Measurements from ENCODE around the gene VAV2.

Gene VAV2

GRCh38 chr9:133848471-133849109, 143.5 kb downstream of the VAV2 start:
- no peak for DNase-seq

- no peak for DNase-seq
Measured at GRCh38 chr9:133846483-133847090, 145.5 kb downstream of the VAV2 start.

- peak; percentile 23 for DNase-seq
Measured at GRCh38 chr9:133845440-133845839, 146.7 kb downstream of the VAV2 start.

GRCh38 chr9:133844881-133845410, 147.2 kb downstream of the VAV2 start:
- DNase-seq: no peak

GRCh38 chr9:133844398-133844784, 147.7 kb downstream of the VAV2 start:
- DNase-seq: no peak

- DNase-seq: no peak
Measured at GRCh38 chr9:133843751-133844397, 148.2 kb downstream of the VAV2 start.

- DNase-seq: no peak
Measured at GRCh38 chr9:133843250-133843649, 148.9 kb downstream of the VAV2 start.

GRCh38 chr9:133842721-133843227, 149.3 kb downstream of the VAV2 start:
- no peak for DNase-seq

- DNase-seq: no peak
Measured at GRCh38 chr9:133842174-133842573, 149.9 kb downstream of the VAV2 start.

GRCh38 chr9:133841167-133841812, 150.8 kb downstream of the VAV2 start:
- no peak for DNase-seq

GRCh38 chr9:133839822-133840329, 152.2 kb downstream of the VAV2 start:
- peak; percentile 21 for DNase-seq

GRCh38 chr9:133838859-133839507, 153.1 kb downstream of the VAV2 start:
- no peak for DNase-seq

- no peak for DNase-seq
Measured at GRCh38 chr9:133837627-133838597, 154.2 kb downstream of the VAV2 start.

GRCh38 chr9:133836818-133837217, 155.3 kb downstream of the VAV2 start:
- DNase-seq: no peak

- DNase-seq: no peak
Measured at GRCh38 chr9:133836001-133836758, 155.9 kb downstream of the VAV2 start.

- no peak for DNase-seq
Measured at GRCh38 chr9:133835262-133835901, 156.7 kb downstream of the VAV2 start.

GRCh38 chr9:133834080-133834976, 157.8 kb downstream of the VAV2 start:
- DNase-seq: no peak

GRCh38 chr9:133833388-133834025, 158.6 kb downstream of the VAV2 start:
- no peak for DNase-seq

Data from EL (cell line).